ENCODE results near the gene LRRC75A.

DNA sequence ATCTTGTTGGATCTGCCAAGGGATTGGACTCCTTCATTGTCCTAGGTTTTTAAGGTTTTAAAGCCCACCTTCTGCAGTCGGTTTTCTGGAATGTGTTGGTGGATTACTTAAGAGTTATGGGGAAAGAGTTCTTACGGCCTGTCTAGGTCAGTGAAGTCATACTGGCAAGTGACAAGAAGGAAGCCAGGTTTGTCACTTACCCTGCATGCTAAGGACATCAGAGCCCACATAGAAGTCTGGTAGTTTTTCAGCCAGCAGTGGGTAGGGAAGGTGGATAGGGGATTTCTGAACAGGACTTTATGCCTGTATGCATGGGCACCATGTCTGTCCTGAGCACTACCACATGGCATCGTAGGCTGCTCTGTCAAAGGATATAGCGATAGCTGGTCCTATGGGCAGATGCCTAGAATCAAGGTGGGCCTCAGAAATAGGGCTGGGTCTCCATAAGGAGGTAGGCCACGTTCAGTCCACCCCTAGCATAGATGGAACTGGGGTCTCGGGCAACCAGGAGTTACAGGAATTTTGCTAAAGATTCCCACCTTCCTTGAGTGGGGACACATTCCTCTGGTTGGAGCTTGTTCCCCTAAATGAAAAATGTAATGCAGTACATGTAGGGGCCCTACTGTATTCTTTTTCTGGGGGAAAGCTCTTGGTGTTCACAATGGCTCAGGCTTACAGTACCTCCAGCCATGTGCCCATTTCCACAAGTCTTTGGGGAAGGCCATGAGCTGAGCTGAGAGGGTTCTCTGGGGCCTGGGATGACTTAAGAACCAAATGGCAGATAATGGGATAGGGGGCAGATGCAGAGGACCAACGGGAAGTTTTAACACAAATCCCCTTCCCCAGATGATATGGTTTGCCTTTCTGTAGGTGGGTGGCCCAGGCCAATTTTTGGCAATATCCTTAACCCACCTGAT lies 49.1 kb downstream of the LRRC75A start:
- TF ChIP-seq GATA2 (IDR thresholded peaks at IDR 0.05; ENCODE audit: low read depth, low read length): no peak
- TF ChIP-seq GATA3 (IDR thresholded peaks at IDR 0.05; ENCODE audit: low read depth, low read length): no peak

Data from SH-SY5Y (cell line).